Sigmoid colon (tissue), 4 donors: Measurements from ENCODE around the gene TEAD4.

ENCODE experiments used
- CTCF ChIP-seq, 4 experiments: fragments of 450-650 bp in 3 of 4; fragments of 200-600 bp in 1 of 4; IDR thresholded peaks; one replicate each; pipeline ENCODE4 v1.5.1; 2016 to 2019; ENCODE audit warnings: antibody characterized with exemption in 4 of 4, mild to moderate bottlenecking in 3 of 4, moderate library complexity in 2 of 4
- EP300 ChIP-seq, 4 donors: sonication (generic); formaldehyde crosslinking; IDR thresholded peaks; one replicate each; pipeline ENCODE4 v1.6.1; 2017; ENCODE audit warnings: antibody characterized with exemption in 4 of 4
- POLR2A ChIP-seq, 2 donors: fragments of 450-650 bp; IDR thresholded peaks; one replicate each; pipeline ENCODE4 v1.6.1; 2016; ENCODE audit warnings: antibody characterized with exemption in 2 of 2, mild to moderate bottlenecking in 2 of 2, moderate library complexity in 2 of 2

DNA sequence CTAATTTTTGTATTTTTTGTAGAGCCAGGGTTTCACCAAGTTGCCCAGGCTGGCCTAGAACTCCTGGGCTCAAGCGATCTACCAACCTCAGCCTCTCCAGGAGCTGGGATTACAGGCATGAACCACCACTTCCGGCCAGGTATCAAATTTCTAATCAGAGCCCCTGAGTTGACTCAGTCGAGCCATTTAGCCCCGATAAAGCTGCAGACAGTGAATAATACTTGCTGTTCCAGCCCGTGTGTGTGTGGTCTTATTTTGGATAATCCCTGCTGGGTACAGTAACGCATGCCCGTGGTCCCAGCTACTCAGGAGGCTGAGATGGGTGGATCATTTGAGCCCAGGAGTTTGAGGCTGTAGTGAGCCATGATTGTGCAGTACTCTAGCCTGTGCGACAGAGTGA lies 57.0 kb downstream of the TEAD4 start:
- TF ChIP-seq CTCF (IDR thresholded peaks at IDR 0.05): no peak
- TF ChIP-seq EP300 (IDR thresholded peaks at IDR 0.05): no peak
- no peak for TF ChIP-seq POLR2A (IDR thresholded peaks at IDR 0.05)
